Measurements from ENCODE around the gene COL15A1.

GRCh38 chr9:98943682-98944056, at the start of gene COL15A1:
- TF ChIP-seq SIN3A (IDR thresholded peaks at IDR 0.05; ENCODE audit: borderline replicate concordance, insufficient read depth, low read length) (no peak), POLR2AphosphoS5 (IDR thresholded peaks at IDR 0.05; ENCODE audit: low read depth, low read length) (no peak)
